Neural cell (in vitro differentiated cells): ENCODE data around the gene RPS15.

ENCODE experiments used
- EZH2 ChIP-seq: fragments of 200-600, 300-800 bp; shearing (Covaris generic), sonication (generic); IDR thresholded peaks from 2 replicates; pipeline ENCODE4 v1.6.1; 2014; ENCODE audit warnings: antibody characterized with exemption, low read length, borderline replicate concordance, mild to moderate bottlenecking; ENCODE audit not compliant: insufficient read depth, poor library complexity, severe bottlenecking
- POLR2AphosphoS5 ChIP-seq: IDR thresholded peaks from 2 replicates; pipeline ENCODE4 v1.6.1; 2012
- TF ChIP-seq, protein P1 (sequence below): fragments of 450-650 bp; IDR thresholded peaks from 2 replicates; pipeline ENCODE4 v1.5.1; 2014; ENCODE audit warnings: antibody characterized with exemption, mild to moderate bottlenecking, moderate library complexity; ENCODE audit not compliant: poor library complexity, severe bottlenecking
- TF ChIP-seq, protein P2 (sequence below): IDR thresholded peaks from 2 replicates; pipeline ENCODE4 v1.6.1; 2012; ENCODE audit warnings: borderline replicate concordance

DNA sequence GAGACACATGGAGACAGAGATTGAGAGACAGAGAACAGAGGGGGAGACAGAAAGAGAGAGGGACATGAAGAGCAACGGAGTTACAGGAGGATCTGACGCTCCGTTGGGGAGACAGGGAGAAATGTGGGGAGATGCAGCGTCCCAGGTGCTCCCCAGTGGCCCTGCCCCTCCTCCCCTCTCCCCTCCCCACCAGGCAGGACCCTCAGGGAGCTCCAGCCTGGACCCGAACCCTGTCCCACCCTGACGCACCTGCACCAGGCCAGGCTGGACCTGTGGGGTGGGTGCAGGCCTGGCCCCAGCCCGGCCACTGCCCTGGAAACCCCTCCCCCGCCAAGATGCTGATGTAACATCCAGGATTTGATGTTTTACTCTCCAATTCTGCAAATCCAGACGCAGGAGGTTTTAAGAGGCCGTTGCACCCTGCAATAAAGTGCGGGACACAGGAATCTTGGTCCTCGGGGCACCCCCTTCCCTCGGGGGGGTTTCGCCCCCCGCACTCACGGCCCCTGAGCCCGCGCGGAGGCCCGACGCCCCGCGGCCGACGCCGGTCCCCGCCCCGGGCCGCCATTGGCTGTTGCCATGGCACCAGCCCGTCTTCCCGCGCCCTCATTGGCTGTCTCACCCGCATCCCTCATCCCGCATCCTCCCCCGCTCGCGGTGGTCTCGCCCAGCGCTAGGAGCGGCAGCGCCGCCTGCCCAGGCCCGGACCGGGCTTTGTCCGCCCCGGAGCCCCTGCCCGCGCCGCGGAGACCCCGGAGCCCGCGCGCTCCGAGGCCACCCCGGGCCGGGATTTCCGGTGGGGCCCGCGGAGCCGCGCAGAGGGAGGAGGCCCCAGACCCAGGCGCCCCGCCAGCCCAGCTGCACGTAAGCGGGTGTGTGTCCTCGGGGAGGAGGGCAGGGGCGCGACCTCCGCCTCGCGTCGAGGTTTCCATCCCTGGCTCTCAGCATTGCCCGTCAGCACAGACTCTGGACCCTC, 11.6 kb downstream of the RPS15 start, which contains the start of gene APC2:
- TF ChIP-seq EZH2 (no peak), POLR2AphosphoS5 (peak; percentile 92)
- TF ChIP-seq, protein P1, sequence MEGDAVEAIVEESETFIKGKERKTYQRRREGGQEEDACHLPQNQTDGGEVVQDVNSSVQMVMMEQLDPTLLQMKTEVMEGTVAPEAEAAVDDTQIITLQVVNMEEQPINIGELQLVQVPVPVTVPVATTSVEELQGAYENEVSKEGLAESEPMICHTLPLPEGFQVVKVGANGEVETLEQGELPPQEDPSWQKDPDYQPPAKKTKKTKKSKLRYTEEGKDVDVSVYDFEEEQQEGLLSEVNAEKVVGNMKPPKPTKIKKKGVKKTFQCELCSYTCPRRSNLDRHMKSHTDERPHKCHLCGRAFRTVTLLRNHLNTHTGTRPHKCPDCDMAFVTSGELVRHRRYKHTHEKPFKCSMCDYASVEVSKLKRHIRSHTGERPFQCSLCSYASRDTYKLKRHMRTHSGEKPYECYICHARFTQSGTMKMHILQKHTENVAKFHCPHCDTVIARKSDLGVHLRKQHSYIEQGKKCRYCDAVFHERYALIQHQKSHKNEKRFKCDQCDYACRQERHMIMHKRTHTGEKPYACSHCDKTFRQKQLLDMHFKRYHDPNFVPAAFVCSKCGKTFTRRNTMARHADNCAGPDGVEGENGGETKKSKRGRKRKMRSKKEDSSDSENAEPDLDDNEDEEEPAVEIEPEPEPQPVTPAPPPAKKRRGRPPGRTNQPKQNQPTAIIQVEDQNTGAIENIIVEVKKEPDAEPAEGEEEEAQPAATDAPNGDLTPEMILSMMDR, result peak; percentile 28
- TF ChIP-seq, protein P2, sequence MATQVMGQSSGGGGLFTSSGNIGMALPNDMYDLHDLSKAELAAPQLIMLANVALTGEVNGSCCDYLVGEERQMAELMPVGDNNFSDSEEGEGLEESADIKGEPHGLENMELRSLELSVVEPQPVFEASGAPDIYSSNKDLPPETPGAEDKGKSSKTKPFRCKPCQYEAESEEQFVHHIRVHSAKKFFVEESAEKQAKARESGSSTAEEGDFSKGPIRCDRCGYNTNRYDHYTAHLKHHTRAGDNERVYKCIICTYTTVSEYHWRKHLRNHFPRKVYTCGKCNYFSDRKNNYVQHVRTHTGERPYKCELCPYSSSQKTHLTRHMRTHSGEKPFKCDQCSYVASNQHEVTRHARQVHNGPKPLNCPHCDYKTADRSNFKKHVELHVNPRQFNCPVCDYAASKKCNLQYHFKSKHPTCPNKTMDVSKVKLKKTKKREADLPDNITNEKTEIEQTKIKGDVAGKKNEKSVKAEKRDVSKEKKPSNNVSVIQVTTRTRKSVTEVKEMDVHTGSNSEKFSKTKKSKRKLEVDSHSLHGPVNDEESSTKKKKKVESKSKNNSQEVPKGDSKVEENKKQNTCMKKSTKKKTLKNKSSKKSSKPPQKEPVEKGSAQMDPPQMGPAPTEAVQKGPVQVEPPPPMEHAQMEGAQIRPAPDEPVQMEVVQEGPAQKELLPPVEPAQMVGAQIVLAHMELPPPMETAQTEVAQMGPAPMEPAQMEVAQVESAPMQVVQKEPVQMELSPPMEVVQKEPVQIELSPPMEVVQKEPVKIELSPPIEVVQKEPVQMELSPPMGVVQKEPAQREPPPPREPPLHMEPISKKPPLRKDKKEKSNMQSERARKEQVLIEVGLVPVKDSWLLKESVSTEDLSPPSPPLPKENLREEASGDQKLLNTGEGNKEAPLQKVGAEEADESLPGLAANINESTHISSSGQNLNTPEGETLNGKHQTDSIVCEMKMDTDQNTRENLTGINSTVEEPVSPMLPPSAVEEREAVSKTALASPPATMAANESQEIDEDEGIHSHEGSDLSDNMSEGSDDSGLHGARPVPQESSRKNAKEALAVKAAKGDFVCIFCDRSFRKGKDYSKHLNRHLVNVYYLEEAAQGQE, result peak; percentile 33
